Measurements from ENCODE around the gene DMTF1. TPM values are rescaled to one million over a fixed set of nuclear protein-coding genes. Genes with fewer than 3 reads are reported as not detected.

The DMTF1 gene
- total RNA-seq, 1 donor from 2014 or later, result 149 TPM

DNA sequence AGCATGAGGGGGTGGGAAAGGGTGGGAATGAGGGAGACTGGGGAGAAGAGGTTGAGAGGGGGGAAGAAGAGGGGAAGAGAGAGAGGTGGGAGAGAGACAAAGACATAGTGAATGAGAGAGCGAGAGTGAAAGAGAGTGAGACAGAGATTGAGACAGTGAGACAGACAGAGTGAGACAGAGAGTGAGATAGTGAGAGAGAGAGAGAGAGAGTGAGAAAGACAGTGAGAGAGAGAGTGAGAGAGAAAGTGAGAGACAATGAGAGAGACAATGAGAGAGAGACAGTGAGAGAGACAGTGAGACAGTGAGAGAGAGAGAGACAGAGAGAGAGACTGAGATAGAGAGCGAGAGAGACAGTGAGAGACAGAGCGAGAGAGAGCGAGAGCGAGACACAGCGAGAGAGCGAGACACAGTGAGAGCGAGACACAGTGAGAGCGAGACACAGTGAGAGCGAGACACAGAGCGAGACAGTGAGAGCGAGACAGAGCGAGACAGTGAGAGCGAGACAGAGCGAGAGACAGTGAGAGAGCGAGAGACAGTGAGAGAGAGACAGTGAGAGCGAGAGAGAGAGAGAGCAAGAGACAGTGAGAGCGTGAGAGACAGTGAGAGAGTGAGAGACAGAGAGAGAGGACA, 57.2 kb downstream of the DMTF1 start:
- H3K27me3 Mint-ChIP-seq (ENCODE audit: low read depth), result no peaks in the 10 kb centered on the region
- TF ChIP-seq, protein P1, sequence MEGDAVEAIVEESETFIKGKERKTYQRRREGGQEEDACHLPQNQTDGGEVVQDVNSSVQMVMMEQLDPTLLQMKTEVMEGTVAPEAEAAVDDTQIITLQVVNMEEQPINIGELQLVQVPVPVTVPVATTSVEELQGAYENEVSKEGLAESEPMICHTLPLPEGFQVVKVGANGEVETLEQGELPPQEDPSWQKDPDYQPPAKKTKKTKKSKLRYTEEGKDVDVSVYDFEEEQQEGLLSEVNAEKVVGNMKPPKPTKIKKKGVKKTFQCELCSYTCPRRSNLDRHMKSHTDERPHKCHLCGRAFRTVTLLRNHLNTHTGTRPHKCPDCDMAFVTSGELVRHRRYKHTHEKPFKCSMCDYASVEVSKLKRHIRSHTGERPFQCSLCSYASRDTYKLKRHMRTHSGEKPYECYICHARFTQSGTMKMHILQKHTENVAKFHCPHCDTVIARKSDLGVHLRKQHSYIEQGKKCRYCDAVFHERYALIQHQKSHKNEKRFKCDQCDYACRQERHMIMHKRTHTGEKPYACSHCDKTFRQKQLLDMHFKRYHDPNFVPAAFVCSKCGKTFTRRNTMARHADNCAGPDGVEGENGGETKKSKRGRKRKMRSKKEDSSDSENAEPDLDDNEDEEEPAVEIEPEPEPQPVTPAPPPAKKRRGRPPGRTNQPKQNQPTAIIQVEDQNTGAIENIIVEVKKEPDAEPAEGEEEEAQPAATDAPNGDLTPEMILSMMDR (IDR thresholded peaks at IDR 0.05; ENCODE audit: unreplicated experiment), result no peak
- no peaks in the 10 kb centered on the region for H3K4me1 Mint-ChIP-seq
- H3K27ac Mint-ChIP-seq, result no peak overlapping the region
- H3K36me3 Mint-ChIP-seq, result peaks cover 29% of the 10 kb centered on the region
- DNase-seq (ENCODE audit: low spot score in 2 of 2, unreplicated experiment in 2 of 2), result no peak
- peaks cover 26% of the 10 kb centered on the region for H3K9me3 Mint-ChIP-seq
- no peak overlapping the region for H3K4me3 Mint-ChIP-seq

DNA sequence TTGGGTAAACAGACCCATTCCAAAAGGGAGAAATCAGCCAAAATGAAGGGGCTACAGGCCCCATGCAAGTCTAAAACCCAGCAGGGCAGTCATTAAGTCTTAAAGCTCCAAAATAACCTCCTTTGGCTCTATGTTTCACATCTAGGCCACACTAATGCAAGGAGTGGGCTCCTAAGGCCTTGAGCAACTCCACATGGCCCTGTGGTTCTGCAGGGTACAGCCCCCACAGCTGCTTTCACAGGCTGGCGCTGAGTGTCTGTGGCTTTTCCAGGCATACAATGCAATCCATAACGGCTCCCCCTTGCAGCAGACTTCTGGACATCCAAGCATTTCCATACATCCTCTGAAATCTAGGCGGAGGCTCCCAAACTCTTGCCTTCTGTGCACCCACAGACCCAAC, 58.3 kb downstream of the DMTF1 start:
- no peak for DNase-seq (ENCODE audit: low spot score in 2 of 2, unreplicated experiment in 2 of 2)
- H3K36me3 Mint-ChIP-seq, result peaks cover 24% of the 10 kb centered on the region
- no peak overlapping the region for H3K27ac Mint-ChIP-seq
- no peaks in the 10 kb centered on the region for H3K27me3 Mint-ChIP-seq (ENCODE audit: low read depth)
- TF ChIP-seq, protein P1 (IDR thresholded peaks at IDR 0.05; ENCODE audit: unreplicated experiment), result no peak
- H3K9me3 Mint-ChIP-seq, result peaks cover 21% of the 10 kb centered on the region
- no peaks in the 10 kb centered on the region for H3K4me1 Mint-ChIP-seq
- H3K4me3 Mint-ChIP-seq, result no peak overlapping the region

DNA sequence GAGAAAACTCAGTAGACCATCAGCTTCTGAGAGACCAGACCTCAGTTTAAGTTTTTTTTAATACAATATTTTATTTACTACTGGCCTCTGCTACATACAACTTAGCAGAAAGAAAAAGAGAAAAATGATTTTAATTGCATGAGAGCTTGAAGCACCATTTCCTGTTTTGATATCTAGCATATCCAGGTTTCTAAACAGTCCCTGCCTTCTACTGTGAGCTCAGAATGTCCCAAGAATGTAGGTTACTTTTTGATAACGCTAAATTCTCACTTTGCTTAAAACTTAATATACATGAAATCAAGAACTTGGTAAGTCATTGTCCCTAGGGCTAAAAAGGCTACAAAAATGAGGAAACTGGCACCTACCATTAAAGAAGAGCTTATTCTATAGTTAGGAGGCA, 60.2 kb downstream of the DMTF1 start:
- no peaks in the 10 kb centered on the region for H3K27me3 Mint-ChIP-seq (ENCODE audit: low read depth)
- H3K4me3 Mint-ChIP-seq, result no peak overlapping the region
- no peak overlapping the region for H3K27ac Mint-ChIP-seq
- TF ChIP-seq, protein P1 (IDR thresholded peaks at IDR 0.05; ENCODE audit: unreplicated experiment), result no peak
- DNase-seq (ENCODE audit: low spot score in 2 of 2, unreplicated experiment in 2 of 2), result no peak
- no peaks in the 10 kb centered on the region for H3K4me1 Mint-ChIP-seq
- peaks cover 16% of the 10 kb centered on the region for H3K36me3 Mint-ChIP-seq
- peaks cover 11% of the 10 kb centered on the region for H3K9me3 Mint-ChIP-seq

DNA sequence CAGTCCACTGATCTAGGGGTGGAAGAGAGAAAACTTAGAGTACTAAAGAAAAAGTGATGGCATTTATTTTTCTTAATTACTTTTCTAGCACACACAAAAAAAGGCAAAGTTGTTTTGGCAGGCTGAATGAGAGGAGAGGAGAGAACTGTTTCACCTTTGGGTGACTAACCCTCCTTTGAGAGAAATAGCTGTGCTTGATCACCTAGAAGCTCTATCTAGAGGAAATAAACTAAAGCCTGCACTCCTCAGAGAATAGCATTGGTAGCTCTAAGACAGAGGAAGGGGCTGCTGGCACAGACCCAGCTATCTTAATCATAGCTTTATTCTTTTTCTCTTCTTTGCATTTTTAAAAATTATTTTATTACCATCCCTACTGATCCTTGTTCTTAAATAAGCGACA, 61.0 kb downstream of the DMTF1 start:
- Mint-ChIP-seq H3K4me3 (no peak overlapping the region), H3K27me3 (ENCODE audit: low read depth) (no peaks in the 10 kb centered on the region), H3K4me1 (peaks cover 5% of the 10 kb centered on the region), H3K36me3 (peaks cover 9% of the 10 kb centered on the region), H3K27ac (no peak overlapping the region), H3K9me3 (peaks cover 4% of the 10 kb centered on the region)
- DNase-seq (ENCODE audit: low spot score in 2 of 2, unreplicated experiment in 2 of 2), result no peak
- TF ChIP-seq, protein P1 (IDR thresholded peaks at IDR 0.05; ENCODE audit: unreplicated experiment), result no peak

DNA sequence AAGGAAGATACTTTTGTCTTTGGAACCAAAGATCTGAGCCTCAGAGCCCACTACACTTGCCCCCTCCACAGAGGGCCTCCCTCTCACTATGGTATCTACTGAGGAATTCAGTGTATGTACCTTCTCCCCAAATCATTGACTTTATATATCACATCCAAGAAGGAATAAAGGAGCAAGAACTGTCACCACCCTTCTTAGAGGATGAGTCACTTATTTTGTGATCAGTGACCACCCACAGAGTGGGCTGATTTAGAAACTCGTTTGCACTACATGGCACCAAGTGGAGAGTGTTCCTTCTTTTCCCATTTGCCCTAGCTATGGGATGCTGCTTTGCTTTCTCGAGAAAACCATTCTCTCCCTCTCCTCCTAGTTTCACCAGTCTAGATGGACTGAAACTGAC, 61.6 kb downstream of the DMTF1 start:
- Mint-ChIP-seq H3K36me3 (peaks cover 6% of the 10 kb centered on the region), H3K27me3 (ENCODE audit: low read depth) (no peaks in the 10 kb centered on the region), H3K4me3 (no peak overlapping the region), H3K27ac (no peak overlapping the region), H3K9me3 (peaks cover under 1% of the 10 kb centered on the region), H3K4me1 (peaks cover 11% of the 10 kb centered on the region)
- TF ChIP-seq, protein P1 (IDR thresholded peaks at IDR 0.05; ENCODE audit: unreplicated experiment), result no peak
- no peak for DNase-seq (ENCODE audit: low spot score in 2 of 2, unreplicated experiment in 2 of 2)

DNA sequence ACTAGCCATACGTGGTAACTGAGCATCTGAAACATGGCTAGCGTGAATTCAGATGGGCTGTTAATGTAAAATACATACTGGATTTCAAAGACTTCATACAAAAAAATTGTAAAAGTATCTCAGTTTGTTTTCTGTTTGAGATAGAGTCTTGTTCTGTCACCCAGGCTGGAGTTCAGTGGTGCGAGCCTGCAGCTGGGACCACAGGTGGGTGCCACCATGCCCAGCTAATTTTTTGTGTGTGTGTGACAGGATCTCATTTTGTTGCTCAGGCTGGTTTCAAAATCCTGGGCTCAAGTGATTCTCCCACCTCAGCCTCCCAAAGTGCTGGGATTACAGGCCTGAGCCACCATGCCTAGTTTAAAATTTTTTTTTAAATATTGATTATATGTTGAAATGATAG, 62.8 kb downstream of the DMTF1 start:
- no peaks in the 10 kb centered on the region for H3K36me3 Mint-ChIP-seq
- TF ChIP-seq, protein P1 (IDR thresholded peaks at IDR 0.05; ENCODE audit: unreplicated experiment), result no peak
- no peaks in the 10 kb centered on the region for H3K9me3 Mint-ChIP-seq
- H3K4me1 Mint-ChIP-seq, result peaks cover 14% of the 10 kb centered on the region
- no peak overlapping the region for H3K4me3 Mint-ChIP-seq
- DNase-seq (ENCODE audit: low spot score in 2 of 2, unreplicated experiment in 2 of 2), result no peak
- no peak overlapping the region for H3K27ac Mint-ChIP-seq
- no peaks in the 10 kb centered on the region for H3K27me3 Mint-ChIP-seq (ENCODE audit: low read depth)
